Measurements from ENCODE around the gene CCL7.

The CCL7 gene

DNA sequence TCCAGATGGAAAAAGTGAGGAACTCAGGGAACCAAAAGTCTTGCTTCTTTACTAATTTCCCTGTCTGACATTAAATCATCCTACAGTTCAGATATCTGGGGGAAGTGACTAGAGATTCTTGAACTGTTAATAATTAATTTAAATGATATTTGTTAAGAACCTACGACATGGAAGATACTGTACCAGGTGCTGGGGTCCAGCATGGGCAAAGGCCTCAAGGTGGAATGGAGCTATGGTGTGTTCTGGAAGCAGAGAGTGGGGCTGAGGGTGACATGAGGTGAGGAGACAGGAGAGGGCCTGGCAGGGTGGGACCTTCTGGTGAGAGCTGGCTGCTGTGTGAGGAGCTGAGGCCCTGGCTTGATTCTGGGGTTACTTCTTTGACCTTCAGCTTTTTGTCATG, 21.0 kb upstream of the CCL7 start:
- TF ChIP-seq, protein P1, sequence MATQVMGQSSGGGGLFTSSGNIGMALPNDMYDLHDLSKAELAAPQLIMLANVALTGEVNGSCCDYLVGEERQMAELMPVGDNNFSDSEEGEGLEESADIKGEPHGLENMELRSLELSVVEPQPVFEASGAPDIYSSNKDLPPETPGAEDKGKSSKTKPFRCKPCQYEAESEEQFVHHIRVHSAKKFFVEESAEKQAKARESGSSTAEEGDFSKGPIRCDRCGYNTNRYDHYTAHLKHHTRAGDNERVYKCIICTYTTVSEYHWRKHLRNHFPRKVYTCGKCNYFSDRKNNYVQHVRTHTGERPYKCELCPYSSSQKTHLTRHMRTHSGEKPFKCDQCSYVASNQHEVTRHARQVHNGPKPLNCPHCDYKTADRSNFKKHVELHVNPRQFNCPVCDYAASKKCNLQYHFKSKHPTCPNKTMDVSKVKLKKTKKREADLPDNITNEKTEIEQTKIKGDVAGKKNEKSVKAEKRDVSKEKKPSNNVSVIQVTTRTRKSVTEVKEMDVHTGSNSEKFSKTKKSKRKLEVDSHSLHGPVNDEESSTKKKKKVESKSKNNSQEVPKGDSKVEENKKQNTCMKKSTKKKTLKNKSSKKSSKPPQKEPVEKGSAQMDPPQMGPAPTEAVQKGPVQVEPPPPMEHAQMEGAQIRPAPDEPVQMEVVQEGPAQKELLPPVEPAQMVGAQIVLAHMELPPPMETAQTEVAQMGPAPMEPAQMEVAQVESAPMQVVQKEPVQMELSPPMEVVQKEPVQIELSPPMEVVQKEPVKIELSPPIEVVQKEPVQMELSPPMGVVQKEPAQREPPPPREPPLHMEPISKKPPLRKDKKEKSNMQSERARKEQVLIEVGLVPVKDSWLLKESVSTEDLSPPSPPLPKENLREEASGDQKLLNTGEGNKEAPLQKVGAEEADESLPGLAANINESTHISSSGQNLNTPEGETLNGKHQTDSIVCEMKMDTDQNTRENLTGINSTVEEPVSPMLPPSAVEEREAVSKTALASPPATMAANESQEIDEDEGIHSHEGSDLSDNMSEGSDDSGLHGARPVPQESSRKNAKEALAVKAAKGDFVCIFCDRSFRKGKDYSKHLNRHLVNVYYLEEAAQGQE (IDR thresholded peaks at IDR 0.05; ENCODE audit: insufficient read depth in 1 of 2, low read depth in 2 of 2, low read length in 2 of 2): no peak
- TF ChIP-seq FOXP2 (optimal IDR thresholded peaks at IDR 0.05; ENCODE audit: borderline replicate concordance, extremely low read depth, extremely low read length, insufficient read depth) (no peak), POLR2AphosphoS5 (IDR thresholded peaks at IDR 0.05; ENCODE audit: low read depth, low read length) (no peak), TAF1 (IDR thresholded peaks at IDR 0.05; ENCODE audit: borderline replicate concordance, insufficient read depth, low read length) (no peak), SIN3A (IDR thresholded peaks at IDR 0.05; ENCODE audit: borderline replicate concordance, insufficient read depth, low read length) (no peak)

- TF ChIP-seq, protein P1 (IDR thresholded peaks at IDR 0.05; ENCODE audit: insufficient read depth in 1 of 2, low read depth in 2 of 2, low read length in 2 of 2): no peak
- TF ChIP-seq SIN3A (IDR thresholded peaks at IDR 0.05; ENCODE audit: borderline replicate concordance, insufficient read depth, low read length) (no peak), FOXP2 (optimal IDR thresholded peaks at IDR 0.05; ENCODE audit: borderline replicate concordance, extremely low read depth, extremely low read length, insufficient read depth) (no peak), POLR2AphosphoS5 (IDR thresholded peaks at IDR 0.05; ENCODE audit: low read depth, low read length) (no peak), TAF1 (IDR thresholded peaks at IDR 0.05; ENCODE audit: borderline replicate concordance, insufficient read depth, low read length) (no peak)
Observed at GRCh38 chr17:34249478-34249877, 20.5 kb upstream of the CCL7 start.

DNA sequence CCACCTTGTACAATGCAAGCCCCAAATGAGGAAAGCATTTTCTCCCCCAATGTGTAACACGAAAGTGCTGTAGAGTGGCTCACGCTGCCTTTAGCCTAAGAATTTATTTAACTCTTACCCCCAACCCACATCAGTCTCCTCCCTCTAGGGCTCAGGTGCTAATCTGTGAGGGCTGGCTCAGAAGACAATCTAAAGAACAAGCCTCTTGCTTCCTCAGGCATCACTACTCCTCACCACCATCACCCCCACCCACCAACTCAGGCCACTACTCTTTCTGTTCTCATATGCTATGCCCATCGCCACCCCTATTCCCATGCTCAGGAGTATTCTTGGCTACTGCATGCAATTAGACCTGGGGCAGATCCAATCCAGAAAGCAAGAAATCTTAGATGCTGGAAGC, 18.8 kb upstream of the CCL7 start:
- TF ChIP-seq, protein P1 (IDR thresholded peaks at IDR 0.05; ENCODE audit: insufficient read depth in 1 of 2, low read depth in 2 of 2, low read length in 2 of 2): no peak
- TF ChIP-seq SIN3A (IDR thresholded peaks at IDR 0.05; ENCODE audit: borderline replicate concordance, insufficient read depth, low read length): no peak

DNA sequence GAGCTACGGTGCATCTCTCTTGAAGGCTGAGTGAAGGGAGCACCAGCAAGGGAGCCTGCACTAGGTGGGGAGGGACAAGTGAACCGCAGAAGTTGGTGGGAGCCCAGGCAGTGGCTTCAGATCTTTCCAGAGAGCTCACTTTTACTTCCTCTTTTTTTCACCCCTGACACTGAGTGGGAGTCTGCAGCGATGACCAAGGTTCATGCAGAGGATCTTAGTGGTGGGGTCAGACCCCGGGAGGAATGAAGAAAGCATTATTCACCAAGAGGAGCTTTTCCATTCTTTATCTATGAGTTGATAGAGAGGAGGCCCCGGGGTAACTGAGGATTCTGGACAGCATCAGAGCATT, 18.0 kb upstream of the CCL7 start:
- no peak for TF ChIP-seq FOXP2 (optimal IDR thresholded peaks at IDR 0.05; ENCODE audit: borderline replicate concordance, extremely low read depth, extremely low read length, insufficient read depth)

DNA sequence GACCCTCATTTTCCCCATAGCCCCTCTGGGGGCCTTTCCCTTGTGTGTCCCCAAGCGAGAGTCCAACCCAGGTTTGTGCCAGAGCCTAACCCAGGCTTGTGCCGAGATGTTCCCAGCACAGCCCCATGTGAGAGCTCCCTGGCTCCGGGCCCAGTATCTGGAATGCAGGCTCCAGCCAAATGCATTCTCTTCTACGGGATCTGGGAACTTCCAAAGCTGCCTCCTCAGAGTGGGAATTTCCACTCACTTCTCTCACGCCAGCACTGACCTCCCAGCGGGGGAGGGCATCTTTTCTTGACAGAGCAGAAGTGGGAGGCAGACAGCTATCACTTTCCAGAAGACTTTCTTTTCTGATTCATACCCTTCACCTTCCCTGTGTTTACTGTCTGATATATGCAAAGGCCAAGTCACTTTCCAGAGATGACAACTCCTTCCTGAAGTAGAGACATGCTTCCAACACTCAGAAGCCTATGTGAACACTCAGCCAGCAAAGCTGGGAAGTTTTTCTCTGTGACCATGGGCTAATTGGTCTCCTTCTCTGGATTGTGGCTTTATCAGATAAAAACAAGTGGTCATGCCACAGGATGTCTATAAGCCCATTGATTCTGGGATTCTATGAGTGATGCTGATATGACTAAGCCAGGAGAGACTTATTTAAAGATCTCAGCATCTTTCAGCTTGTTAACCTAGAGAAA, 17.4 kb upstream of the CCL7 start:
- TF ChIP-seq FOXP2 (optimal IDR thresholded peaks at IDR 0.05; ENCODE audit: borderline replicate concordance, extremely low read depth, extremely low read length, insufficient read depth) (no peak), TAF1 (IDR thresholded peaks at IDR 0.05; ENCODE audit: borderline replicate concordance, insufficient read depth, low read length) (no peak), POLR2AphosphoS5 (IDR thresholded peaks at IDR 0.05; ENCODE audit: low read depth, low read length) (no peak), SIN3A (IDR thresholded peaks at IDR 0.05; ENCODE audit: borderline replicate concordance, insufficient read depth, low read length) (0 out of 2 replicates have a peak, but pooled peaks have one; percentile 27)
- TF ChIP-seq, protein P1 (IDR thresholded peaks at IDR 0.05; ENCODE audit: insufficient read depth in 1 of 2, low read depth in 2 of 2, low read length in 2 of 2): 0 out of 4 replicates have a peak, but pooled peaks of 1 of the 2 experiments have one; percentile 6
